Hematopoietic multipotent progenitor cell treated with erythropoietin and hydrocortisone succinate and interleukin-3 and kit ligand, for 15 days (in vitro differentiated cells): ENCODE measurements around the gene INPP5D.
"Not testable (repeated sequence)": the region's sequence is repeated elsewhere in the genome, so short reads cannot be mapped to it uniquely, and the experiment has no call there.

ENCODE experiments used
- DNase-seq: peaks from one replicate; pipeline ENCODE4 v3.0.0-alpha.2; 2015; ENCODE audit warnings: low spot score

The INPP5D gene

GRCh38 chr2:233053928-233054784 is 6.0 kb upstream of the INPP5D start:
- DNase-seq, result peak; percentile 74

DNA sequence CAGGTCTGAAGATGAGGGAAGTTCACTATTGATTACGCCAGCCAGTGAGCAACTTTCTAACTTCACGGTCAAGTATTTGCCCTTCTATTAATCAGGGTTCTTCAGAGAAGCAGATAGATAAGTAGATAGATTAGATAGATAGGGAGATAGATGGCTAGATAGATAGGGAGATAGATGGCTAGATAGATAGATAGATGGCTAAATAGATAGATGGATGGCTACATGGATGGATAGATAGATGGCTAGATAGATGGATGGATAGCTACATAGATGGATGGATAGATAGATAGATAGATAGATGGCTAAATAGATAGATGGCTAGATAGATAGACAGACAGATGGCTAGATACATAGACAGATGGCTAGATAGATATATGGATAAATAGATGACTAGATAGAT is 4.8 kb upstream of the INPP5D start:
- DNase-seq, result no peak

GRCh38 chr2:233056961-233057605 is 3.1 kb upstream of the INPP5D start:
- DNase-seq, result no peak

DNA sequence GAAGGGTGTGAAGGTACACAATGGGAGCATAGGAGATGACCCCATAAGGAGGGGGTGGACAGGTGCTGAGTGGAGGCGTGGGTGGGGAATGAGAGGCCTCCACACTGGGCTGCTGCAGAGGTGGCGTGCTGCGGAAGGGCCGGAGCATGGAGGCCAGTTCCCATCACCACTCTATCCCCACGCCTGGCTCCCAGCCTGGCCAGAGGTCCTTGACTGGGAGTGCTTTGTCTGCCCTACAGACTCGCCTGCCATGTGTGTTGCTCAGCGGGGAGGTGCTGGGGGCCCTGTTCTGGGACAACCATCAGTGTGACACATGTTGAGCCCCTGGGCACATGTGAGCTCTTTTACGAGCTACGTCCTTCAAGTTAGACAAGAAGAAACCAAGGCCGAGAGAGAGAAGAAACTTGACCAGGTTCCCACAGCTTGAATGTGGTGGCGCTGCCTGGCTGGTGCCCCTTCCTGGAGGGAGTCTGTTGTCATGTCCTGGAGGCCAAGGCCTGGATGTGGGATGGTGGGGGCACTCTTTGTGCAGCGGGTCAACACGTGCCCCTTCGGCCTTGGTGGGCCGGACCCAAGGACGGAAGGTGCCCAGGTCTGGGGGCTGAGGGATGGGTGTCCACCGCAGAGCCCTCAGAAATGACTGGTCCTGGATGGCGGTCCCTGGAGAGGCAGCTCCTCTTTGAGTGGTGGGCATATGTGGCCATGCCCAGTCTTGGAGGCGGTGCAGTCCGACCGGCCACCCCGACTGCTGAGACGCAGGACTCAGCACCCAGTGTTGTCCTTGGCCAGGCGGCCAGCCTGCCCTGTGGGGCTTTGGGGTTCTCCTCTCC is 1.2 kb upstream of the INPP5D start:
- DNase-seq, result no peak

GRCh38 chr2:233059547-233059796 is 670 bp upstream of the INPP5D start:
- DNase-seq, result no peak

GRCh38 chr2:233060501-233060979 is 398 bp downstream of the INPP5D start:
- DNase-seq, result no peak

- DNase-seq, result no peak
Measured at GRCh38 chr2:233060980-233061590, 943 bp downstream of the INPP5D start.

DNA sequence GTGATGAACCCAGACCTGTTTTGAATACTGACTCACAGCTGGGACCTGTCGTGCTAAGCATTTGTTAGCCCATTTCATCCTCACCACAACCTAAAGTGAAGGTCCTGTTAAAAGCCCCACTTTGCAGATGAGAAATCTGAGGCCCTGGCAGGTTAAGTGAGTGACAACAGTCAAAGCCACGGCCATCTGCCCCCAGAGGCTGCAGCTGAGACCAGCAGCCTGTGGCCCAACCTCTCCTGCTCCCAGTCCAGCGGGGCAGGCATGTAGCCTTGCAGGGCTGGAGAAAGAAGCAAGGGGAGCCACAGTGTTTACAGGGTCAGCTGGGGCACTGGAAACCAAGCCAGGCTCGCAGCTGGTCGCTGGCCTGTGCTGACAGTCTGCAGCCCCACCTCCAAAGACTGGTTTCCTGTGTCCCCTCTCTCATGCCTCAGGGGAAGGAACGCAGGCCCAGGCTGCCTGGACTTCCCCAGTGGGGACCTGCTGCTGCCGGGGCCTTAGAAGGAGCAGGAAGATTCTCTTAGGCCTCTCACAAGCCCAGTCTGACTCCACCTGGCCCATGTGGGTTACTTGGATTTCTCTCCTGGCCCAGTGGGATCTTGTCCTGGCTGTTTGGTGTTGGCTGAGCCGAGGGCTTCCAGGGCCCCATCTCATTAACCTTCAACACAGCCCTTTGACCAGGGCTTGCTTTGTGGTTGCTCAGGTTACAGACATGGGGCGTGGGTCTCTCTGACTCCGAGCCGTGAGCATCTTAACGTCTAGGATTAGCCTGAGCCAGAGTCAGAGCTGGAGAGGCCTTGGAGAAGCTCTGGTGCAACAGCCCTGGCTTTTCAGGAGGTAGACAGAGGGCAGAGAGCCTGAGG is 1.7 kb downstream of the INPP5D start:
- DNase-seq, result peak; percentile 76

DNA sequence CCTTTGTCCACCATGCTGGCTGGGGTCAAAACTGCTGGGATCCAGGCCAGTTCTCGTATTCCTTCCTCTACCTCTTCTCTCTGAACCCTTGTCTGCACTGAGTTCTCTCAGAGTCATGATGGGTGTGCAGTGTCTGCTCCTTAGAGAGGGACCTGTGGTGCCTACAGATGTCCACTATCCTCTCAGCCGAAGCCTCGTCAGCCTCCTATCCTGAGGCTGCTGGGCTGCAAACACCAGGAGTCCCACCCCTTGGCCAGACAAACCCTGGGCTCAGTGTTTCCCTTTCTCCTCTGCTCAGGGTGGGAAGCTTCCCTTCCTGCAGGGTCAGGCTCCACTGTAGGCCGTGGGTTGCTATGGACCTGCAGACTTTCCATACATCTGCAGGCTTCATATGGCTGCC is 2.3 kb downstream of the INPP5D start:
- DNase-seq, result peak; percentile 41

DNA sequence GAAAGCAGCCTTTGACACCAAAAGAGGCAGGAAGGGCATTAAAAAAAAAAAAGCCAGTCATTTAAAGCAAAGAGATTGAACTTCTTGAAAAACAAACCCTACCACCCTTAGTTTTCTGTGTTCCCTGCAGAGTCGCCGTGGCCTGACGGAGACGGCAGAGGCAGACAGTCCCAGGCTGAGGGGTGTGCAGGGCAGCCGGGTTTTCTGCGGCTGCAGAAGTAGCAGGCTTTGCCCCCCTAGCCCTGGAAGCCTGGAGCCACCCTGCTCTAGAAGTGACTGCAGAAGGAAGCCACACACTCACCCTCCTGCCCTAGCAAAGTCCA is 2.8 kb downstream of the INPP5D start:
- no peak for DNase-seq

DNA sequence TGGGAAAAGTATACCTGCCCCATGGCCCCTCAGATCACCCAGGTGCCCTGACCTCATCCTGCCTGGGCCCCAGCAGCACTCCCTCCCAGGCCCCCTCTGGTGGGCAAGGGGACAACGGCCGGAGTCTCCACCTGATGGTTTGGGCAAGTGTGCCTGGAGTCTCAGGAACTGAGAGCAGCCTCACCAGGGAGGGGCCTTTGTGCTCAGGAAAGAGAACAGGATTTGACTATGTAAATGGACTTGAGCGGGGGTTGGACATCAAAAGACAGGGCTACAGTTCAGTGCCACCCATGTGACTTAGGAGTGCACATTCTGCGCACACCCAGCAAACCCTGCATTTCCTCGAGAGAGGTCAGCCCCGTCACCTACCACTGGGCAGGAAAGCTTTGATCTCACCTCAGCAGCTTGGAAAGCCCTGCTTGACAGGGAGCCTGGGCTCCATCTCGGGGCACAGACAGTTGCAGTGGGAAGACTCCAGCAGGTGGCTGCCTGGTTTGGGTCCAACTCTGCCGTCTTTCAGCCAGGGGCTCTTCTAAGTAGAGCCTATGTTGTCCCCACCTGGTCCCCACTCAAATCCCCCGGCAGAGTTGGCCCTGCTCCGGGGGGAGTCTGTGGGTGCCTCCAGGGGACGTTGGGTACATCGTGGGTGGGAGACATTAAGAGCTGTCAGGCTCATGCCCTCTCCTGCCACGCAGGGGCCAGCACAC is 3.3 kb downstream of the INPP5D start:
- DNase-seq, result peak; percentile 43

DNA sequence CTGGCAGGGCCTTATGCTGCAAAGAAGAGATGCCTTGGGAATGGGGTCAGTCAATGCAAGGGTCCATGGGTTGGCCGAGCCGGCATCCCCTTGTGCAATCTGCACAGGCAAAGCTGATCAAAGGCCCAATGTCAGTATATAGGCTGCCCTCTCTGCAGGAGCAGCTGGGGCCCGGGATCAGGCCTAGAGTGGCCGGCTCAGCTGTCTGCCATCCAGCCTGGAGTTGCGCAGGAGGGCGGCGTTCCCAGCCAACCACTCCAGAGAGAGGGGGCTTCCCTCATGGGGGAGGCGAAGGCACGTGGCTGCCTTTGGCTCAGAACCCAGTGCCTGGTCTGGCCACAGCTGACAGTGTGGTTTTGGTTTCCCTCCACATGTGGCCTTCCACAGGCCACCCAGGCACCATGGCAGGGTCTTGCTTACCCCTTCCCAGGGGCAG is 3.9 kb downstream of the INPP5D start:
- no peak for DNase-seq

GRCh38 chr2:233064530-233065199 is 4.5 kb downstream of the INPP5D start:
- no peak for DNase-seq

DNA sequence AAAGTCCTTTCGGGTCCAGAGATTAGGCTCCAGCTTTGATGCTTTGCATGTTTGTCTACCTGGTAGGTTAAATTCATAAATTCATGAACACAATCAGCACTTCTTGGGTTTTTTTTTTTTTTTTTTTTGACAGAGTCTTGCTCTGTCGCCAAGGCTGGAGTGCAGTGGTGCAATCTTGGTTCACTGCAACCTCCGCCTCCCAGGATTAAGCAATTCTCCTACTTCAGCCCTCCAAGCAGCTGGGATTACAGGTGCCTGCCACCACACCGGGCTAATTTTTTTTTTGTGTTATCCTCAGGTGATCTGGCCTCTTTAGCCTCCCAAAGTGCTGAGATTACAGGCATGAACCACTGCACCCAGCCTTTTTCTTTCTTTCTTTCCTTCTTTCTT is 5.1 kb downstream of the INPP5D start:
- DNase-seq, result not testable (repeated sequence)

- no peak for DNase-seq
Measured at GRCh38 chr2:233065954-233066470, 5.9 kb downstream of the INPP5D start.

GRCh38 chr2:233068762-233069418 is 8.7 kb downstream of the INPP5D start:
- no peak for DNase-seq

GRCh38 chr2:233072838-233073237 is 12.7 kb downstream of the INPP5D start:
- DNase-seq, result no peak

GRCh38 chr2:233074106-233074505 is 14.0 kb downstream of the INPP5D start:
- DNase-seq, result no peak

- DNase-seq, result no peak
Measured at GRCh38 chr2:233075141-233075965, 15.2 kb downstream of the INPP5D start.
